ENCODE results near the gene ZNF554.
A peak's percentile ranks its signal among the peaks of the same experiment; 100 is the strongest.

The ZNF554 gene

DNA sequence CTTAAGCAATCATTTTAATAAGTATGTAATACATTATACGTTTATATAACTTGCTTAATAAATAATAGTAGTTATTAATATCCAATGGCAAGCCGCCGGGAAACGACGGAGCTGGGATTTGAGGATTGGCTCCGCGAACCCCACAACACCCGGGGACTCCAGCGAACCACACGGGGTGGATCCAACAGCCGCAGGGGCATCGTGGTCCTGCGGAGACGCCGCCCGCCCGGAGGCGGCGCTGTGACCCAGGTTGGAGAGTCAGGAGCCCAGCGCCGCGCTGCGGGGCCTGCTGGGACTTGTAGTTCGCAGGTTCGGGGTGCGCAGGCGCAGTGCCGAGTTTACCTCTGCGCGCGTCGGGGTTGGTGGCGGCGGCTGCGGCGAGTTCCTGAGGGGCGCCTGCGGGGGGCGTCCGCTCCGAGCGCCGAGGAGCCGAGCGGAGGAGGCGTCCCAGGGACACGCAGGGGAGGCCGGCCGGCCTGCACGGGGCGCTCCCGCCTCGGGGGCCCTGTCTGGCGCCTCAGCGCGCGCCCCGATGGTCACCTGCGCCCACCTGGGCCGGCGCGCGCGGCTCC is at the start of gene ZNF554:
TSS of gene ZNF554 (plus strand) at position 329 of the 572 bp plus-strand sequence. CDS start at position 533, 204 bp downstream.
- DNase-seq = peak; percentile 99

DNA sequence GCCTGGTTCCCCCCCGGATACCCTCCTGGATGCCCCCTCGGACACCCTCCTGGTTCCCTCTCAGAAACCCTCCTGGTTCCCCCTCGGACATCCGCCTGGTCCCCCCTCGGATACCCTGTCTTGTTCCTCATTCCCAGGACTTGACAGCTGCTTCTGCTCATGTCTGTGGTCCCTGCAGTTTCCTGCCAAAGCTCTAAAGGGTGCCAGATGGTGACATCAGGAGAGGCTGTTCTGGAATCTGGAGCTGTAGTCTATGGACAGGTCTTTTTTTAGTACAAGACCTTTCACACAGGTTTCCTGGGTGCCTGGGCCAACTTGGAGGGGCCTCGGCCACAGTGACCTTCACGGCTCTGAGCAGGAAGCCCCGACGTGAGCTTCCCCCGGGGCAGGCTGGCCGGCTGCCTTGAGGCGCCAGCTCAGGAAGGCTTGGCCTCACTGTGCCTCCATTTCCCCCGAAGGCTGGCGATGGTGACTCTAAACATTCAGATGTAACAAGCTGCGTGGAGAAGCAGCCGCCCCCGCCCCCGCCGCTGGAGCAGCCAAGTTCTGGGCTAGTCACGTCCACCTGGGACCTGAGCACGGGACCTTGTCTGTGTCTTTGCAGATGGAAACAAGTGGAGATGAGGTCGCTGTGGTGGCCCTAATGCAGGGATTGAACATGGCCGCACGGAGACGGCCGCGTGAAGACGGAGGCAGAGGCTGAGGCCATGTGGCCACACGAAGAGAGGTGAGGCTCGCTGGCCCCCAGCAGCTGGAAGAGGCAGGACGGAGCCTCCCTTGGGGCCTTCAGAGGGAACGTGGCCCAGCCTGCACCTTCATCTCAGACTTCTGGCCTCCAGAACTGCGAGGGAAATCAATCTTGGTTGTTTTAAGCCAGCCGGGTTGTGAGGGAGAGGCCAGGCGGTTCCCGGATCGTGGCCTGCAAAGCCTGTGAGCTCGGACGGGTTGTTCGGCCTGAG is 49.3 kb upstream of the ZNF554 start:
- DNase-seq = peak; percentile 39

DNA sequence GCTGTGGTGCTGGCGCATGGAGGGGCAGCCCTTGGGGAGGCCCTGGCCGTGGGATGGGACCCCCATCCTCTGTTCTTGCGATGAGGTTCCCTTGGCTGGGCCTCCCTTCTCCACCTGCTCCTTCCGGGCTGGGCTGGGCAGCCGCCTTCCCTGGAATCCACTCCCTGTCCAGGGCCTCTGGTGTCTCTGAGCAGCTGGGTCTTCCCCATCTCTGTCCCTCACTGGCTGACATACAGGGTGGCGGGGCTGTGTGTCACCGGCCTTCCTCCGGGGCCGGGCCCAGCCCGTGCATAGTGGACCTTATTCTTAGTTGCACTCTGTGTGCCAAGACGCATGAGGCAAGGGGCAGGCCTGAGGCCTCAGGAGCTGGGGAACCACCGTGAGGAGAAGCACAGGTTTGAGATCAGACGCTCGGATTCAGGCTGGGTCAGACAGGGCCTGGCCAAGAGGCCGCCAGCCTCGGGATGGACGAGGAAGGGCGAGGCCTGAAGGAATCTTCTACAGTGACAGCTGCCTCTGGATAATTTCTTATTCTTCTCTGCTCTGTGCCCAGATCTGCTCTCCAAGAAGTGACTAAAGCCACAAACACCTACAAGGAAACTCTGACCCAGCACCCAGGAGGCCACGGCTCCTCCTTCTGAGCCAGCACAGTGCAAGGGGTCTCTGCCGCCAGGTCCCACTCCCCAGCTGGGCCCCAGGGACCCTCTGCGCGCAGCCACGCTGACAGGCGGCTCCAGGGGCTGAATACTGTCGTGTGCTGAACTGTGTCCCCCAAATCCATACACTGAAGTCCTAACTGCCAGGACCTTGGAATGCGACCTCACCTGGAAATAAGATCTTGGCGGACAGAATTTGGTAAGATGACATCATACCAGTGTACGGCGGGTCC is 47.6 kb upstream of the ZNF554 start:
- DNase-seq = no peak

GRCh38 chr19:2774083-2774679 is 45.5 kb upstream of the ZNF554 start:
- no peak for DNase-seq

- DNase-seq = peak; percentile 84
Measured at GRCh38 chr19:2774953-2775555, 44.6 kb upstream of the ZNF554 start.

DNA sequence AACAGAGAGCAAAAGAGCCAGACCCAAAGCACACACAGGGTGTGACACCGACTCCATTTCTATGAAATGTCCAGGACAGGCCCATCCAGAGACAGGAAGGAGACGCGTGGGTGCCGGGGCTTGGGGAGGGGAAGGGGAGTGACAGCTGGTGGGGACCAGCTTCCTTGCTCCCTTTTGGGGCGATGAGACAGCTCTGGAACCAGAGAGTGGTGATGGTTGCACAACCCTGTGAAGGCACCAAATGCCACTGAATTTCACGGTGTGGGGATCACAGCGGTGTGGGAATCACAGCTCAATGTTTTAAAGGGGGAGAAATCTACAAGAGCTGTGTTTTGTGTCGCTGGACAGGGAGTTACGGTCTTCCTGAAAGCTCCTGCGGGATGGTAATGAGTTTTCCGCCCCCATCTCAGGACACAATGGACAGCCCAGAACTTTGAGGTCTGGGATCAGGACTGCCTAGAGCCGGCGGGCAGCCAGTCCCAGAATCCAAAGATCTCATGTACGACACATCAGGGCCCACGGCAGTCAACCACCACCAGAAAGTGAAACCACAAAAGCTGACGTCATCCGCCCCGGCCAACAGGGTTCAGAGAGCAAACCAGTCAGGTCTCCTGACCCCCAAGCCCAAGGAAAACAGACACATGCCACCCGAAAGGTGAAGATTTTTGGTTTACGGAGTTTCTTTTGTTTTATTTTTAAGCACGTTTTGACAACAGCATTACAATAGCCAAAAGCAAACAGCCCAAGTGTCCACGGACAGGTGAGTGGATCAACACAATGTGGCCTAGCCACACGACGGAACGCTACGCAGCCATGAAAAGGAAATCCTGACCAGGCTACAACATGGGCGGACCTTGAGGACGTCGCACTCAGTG is 43.9 kb upstream of the ZNF554 start:
- peak; percentile 95 for DNase-seq

- no peak for DNase-seq
Measured at GRCh38 chr19:2777952-2778683, 41.5 kb upstream of the ZNF554 start.

- no peak for DNase-seq
Measured at GRCh38 chr19:2779121-2779740, 40.4 kb upstream of the ZNF554 start.

GRCh38 chr19:2780284-2780683 is 39.4 kb upstream of the ZNF554 start:
- no peak for DNase-seq

DNA sequence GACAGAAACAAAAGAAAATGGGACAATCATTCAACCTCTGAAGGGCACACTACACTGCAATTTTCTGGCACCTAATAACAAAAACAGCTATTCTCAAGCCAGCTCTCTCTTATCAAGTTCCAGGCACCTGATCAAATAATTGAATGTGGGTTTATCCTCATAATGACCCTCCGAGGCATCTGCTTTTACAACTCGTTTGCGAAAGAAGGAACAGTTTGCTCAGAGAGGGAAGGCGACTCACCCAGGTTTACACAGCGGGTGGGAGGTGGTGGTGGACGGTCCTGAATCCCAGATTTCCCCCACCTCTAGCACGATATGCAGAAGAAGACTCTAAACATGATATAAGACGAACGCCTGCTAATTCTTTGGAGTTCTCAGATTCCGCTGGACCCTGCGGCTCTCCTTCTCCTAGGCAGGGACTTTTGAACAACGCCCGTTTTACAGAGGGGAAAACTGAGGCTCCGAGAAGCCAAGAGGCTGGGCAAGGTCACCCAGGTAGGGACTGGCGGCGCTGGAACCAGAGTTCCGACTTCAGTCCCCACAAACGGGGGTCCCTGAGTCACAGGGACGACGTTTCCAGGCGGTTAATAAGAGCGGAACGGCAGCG is 37.2 kb upstream of the ZNF554 start:
- peak; percentile 40 for DNase-seq

DNA sequence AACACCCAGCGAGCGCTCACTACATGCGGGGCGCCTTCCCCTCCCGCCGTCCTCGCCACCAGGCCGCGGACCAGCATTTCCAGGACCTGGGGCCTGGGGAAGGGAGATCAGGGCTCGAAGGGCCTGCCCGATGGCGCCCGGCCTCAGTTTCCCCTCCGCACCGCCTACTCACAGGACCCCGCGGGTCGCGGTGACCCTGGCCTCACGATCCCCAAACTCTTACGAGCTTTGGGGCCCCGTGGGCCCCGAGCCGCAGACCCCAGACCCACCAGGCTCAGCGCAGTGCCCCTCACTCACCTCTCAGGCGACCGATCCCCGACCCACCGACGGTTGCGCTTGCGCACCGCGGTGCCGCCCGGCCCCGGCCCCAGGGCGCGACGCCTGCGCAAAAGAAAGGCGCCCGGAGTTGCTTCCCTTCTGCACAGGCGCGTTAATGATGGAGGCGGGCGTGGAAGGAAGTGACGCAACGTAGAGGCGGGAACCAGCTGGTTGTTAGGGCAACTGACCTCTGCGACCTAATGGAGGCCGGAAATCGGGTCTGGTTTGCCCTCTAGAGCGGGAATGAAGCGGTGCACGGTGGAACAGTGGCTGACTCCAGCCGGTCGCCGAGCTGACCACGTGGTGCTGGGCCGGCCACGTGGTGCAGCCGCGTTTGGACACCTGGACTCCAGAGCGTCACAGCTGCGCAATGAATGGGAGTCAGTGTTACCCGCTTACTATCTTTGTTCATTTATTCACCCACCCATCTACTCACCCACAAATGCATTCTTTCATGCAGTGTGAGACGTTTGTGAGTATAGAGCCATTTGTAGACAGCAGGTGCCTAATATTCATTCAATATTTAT is 36.5 kb upstream of the ZNF554 start, which contains the start of gene SGTA:
TSS of gene SGTA (minus strand) at position 338 of the 845 bp plus-strand sequence. CDS start 14,205 bp downstream, outside the sequence.
- peak; percentile 99 for DNase-seq

DNA sequence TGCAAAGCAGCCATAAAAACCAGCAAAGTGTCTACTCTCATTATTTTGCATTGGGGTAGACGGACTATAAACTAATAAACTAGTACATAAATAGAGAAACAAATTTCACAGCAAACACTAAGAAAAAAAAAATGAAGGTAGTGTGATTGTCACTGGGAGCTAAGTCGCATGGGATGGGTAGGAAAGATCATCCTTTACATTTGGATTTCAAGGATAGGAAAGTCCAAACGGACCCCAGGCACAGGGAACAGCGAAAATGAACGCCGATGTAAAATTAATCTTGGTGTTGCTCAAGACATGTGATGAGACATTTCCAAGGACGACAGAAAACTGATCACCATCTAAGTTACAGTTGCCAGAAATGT is 35.9 kb upstream of the ZNF554 start:
- DNase-seq = no peak

- DNase-seq = peak; percentile 100
Measured at GRCh38 chr19:2785244-2785997, 34.2 kb upstream of the ZNF554 start, which contains the start of gene THOP1. Gene THOP1 (plus strand): TSS chr19:2785503. CDS start chr19:2785663, 160 bp downstream.

DNA sequence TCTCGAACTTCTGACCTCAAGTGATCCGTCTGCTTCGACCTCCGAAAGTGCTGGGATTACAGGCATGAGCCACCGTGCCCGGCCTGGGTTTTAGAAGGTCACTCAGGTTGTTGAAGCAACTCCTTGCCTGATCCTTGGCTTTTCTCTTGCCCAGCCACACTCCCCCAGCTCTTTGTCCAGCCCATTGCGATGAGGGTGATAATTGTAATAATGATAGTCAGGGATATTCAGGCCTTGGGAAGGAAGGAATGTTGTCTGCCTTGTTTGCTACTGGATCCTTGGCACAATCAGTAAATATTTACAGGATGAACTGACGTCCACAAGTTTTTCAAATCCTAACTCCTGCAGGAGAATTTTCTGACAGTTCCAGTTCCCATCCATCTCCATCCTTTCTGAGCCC is 32.6 kb upstream of the ZNF554 start:
- DNase-seq = no peak

DNA sequence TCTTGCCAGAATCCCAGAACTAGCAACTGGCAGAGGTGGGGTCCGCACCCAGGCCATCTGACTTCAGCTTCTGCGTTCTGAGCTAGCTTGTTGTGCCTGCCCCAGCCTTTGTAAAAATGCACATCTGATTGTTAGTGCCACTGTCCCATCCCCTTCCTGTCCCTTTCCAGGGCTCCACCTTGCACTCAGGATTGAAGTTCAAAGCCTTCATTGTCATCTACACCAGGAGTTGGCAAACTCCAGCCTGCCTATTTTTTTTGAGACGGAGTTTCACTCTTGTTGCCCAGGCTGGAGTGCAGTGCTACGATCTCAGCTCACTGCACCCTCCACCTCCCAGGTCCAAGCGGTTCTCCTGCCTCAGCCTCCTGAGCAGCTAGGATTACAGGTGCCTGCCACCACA is 31.4 kb upstream of the ZNF554 start:
- DNase-seq = no peak

- no peak for DNase-seq
Measured at GRCh38 chr19:2790194-2790556, 29.5 kb upstream of the ZNF554 start.

DNA sequence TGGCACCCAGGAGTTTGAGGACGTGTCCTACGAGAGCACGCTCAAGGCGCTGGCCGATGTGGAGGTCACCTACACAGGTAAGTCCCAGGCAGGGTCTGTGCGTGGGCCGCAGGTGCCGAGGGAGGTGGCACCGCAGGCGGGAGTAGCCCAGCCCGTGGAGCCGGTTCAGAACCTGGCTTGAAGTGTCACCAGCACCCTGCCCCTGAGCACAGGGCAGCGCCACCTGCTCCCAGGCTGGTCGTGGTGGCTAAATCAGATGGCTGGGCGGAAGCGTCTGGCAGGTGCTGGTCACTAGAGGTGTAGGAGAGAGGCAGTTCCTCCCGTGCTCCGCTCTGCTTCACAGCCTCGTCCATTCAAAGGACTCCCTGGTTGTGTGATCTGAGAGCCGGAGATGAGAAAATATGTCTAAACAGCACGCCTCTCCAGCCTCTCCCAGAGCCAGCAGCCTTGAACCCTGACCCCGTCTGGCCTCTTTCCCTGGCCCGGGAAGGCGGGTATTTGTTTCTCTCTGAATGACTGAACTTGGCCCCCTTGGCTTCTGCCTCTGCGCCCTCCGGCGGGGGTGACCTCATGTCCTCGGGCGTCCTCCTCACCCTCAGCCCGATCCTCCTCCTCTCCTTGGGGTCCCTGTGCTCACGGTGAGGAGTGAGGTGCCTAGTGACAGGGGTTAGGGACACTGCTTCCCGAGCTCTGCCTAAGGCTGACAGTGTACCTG is 29.0 kb upstream of the ZNF554 start:
- no peak for DNase-seq
